ES-I3 (cell line): ENCODE results near the gene HTR3E.

Experiments used
- H3K36me3 ChIP-seq: 2 replicates; pipeline ENCODE4 v1.6.1; 2013; ENCODE audit warnings: mild to moderate bottlenecking, low read length, control low read depth, moderate library complexity; ENCODE audit not compliant: insufficient read depth
- H3K4me1 ChIP-seq: 2 replicates; pipeline ENCODE4 v1.6.1; 2013; ENCODE audit warnings: mild to moderate bottlenecking, control low read depth, low read length; ENCODE audit not compliant: insufficient read depth
- H3K9ac ChIP-seq: 2 replicates; pipeline ENCODE4 v1.6.1; 2013; ENCODE audit warnings: low read depth, mild to moderate bottlenecking, low read length, moderate library complexity
- H3K9me3 ChIP-seq: 2 replicates; pipeline ENCODE4 v1.6.1; 2013; ENCODE audit warnings: mild to moderate bottlenecking, low read length, moderate library complexity; ENCODE audit not compliant: control insufficient read depth, insufficient read depth

The HTR3E gene

DNA sequence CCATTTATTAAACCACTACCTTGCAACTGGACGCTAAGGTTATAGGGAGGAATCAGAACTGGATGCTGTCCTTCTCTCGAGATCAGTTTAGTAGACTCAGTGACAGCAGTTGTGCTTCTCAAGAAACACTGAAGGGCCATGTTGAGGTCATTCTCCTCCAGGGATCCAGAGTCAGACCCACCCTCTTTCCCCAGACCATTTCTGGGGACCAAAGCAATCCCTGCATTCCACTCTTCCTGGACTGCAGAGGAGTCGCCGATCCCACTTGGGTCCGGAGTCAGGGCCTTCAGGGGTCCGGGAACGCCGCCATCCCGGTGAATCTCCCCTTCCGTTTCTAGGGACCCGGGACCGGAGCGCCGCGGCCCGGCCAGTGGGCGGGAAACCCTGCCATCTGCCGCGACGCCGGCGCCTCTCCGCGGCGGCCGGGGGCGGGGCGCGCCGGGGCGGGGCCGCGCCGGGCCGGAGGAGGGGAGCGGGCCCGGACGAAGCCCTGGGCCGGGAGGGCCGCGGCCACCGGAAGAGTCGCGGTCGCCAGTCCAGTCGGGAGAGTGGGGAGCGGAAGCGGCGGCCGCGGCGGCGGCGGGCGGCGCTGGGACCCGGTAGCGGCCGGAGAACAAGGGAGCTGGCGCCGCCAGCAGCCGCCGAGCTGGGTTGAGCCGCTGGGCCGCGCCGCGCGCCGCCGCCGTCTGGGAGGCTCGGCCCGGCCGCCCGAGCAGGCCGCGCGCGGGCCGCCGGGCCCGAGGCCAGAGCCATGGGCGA, 58.2 kb downstream of the HTR3E start, which contains the start of gene DVL3:
Gene DVL3 (plus strand): TSS at position 493 of the 759 bp plus-strand sequence. CDS start 259 bp downstream, at position 752.
- peaks cover 7% of the 10 kb centered on the region; the same call in 1 of the 2 replicates for H3K4me1 ChIP-seq
- H3K9ac ChIP-seq, result peak within 1 kb of the TSS; percentile 99
- no peaks in the 10 kb centered on the region for H3K9me3 ChIP-seq
- H3K36me3 ChIP-seq, result no peaks in the 10 kb centered on the region

DNA sequence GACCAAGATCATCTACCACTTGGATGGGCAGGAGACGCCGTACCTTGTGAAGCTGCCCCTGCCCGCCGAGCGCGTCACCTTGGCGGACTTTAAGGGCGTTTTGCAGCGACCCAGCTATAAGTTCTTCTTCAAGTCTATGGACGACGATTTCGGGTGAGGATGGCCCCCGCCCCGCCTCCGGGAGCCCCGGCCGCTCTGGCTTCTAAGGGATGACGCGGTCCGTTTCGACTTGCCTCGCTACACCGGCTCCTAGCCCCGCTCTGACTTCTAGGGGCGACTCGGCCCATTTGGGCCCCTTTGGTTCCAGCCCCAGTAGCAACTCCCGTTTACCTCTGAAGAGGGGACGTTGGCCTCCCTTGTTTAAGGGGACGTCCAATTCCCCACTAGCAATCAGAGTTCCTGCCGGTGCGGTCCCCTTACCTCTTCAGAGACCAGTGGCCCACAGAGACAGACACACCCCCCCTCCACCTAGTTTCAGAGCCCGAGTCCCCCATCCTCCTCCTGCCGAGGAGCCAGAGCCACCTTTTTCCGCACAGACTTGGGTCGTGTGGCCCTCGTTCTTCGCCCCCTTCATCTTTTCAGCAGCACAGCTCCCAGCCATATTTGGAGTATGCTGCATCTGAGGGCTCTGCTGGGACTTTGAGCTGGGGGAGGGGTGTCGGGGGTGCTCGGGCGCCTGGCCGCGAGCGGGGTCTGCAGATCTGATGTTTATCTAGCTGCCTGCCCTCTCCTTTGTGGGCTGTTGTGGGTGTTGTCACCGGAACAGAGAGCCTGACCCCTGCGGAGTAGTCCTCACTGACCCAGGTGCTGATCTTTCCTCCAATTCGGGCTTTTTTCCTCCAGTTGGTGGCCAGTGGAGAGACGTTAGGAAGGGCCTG, 59.0 kb downstream of the HTR3E start:
- H3K36me3 ChIP-seq, result no peaks in the 10 kb centered on the region
- H3K9ac ChIP-seq, result peak overlapping the region; percentile 99
- no peaks in the 10 kb centered on the region for H3K9me3 ChIP-seq
- peaks cover 7% of the 10 kb centered on the region; the same call in 1 of the 2 replicates for H3K4me1 ChIP-seq

DNA sequence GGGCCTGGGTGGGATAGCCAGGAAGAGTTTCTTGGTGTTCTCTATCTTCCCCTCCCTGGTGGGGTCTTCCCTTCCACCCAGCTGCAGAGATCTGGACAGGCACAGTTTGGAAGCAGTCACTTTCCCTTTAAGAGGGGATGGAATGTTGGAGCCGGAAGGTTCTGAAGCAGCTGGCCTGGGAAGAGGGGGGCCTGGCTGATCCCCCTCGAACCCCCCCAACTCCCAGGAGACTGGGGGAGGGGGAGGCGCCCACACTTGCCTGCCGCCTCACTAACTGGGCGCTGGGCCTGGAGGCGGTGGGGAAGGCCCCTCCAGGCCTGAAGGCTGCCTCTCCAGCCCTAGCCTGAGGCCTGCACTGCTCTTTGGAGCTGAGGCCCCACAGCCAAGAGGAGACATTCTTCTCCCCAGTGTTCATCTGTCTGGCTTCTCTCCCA, 59.7 kb downstream of the HTR3E start:
- Histone ChIP-seq H3K4me1 (peaks cover 7% of the 10 kb centered on the region; the same call in 1 of the 2 replicates), H3K9ac (peak overlapping the region; percentile 99), H3K36me3 (no peaks in the 10 kb centered on the region), H3K9me3 (no peaks in the 10 kb centered on the region)
